Spleen (tissue), 7 donors: ENCODE data around the gene PUS10.

Experiments used
- POLR2AphosphoS5 ChIP-seq, 3 donors: sonication (generic); formaldehyde crosslinking; IDR thresholded peaks; one replicate each; pipeline ENCODE4 v1.5.1; 2017; ENCODE audit warnings: antibody characterized with exemption in 3 of 3
- TF ChIP-seq, protein P1 (sequence below), 11 experiments: fragments of 200-600 bp in 7 of 11; fragments of 450-650 bp in 4 of 11; sonication (generic) in 4 of 11; IDR thresholded peaks in 8 of 11; conservative IDR thresholded peaks in 3 of 11; 1 replicate in 7 of 11; 2 replicates in 4 of 11; pipeline versions ENCODE4 v1.4.0 to v1.8.0; 2016 to 2021; ENCODE audit warnings: antibody characterized with exemption in 11 of 11, inconsistent platforms in 4 of 11, mild to moderate bottlenecking in 1 of 11
- donor health status: DM: no; HTN: no; CAD: no; lungs with moderate emphysema.
- donor health status: DM: no; HTN: no; CAD: no.
- donor health status: DM: no; HTN: no; CAD: no.

DNA sequence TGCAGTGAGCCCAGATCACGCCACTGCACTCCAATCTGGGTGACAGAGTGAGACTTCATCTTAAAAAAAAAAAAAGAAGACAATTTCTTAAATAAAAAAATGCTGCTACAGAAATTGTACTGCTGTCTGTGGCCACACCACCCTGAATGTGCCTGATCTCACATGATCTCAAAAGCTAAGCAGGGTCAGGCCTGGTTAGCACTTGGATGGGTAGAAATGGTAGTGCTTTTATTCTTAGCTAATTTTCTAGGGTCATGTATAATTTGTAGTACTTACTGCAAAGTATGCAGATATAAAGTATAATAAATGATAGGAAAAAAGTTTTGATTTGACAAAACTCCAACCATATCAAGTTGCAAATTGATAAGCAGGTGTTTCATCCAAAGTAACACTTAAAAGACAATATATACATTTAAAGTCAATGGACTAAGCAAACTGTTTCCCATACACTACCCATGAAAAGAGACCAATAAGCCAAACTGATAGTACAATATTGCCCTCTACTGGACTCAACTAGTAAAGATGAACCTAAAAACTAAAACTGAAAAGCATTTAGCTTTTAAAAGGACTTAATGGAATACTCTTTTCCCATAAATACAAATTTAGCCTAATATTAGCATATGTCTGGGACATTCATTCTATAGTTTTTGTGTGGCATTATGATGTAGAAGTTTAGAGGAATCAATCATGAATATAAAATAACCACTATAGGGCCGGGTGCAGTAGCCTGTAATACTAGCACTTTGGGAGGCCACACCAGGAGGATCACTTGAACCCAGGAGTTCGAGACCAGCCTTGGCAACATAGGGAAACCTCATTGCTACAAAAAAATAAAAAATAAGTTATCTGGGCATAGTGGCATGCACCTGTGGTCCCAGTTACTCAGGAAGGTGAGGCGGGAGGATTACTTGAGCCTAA is 19.2 kb downstream of the PUS10 start:
- TF ChIP-seq, protein P1, sequence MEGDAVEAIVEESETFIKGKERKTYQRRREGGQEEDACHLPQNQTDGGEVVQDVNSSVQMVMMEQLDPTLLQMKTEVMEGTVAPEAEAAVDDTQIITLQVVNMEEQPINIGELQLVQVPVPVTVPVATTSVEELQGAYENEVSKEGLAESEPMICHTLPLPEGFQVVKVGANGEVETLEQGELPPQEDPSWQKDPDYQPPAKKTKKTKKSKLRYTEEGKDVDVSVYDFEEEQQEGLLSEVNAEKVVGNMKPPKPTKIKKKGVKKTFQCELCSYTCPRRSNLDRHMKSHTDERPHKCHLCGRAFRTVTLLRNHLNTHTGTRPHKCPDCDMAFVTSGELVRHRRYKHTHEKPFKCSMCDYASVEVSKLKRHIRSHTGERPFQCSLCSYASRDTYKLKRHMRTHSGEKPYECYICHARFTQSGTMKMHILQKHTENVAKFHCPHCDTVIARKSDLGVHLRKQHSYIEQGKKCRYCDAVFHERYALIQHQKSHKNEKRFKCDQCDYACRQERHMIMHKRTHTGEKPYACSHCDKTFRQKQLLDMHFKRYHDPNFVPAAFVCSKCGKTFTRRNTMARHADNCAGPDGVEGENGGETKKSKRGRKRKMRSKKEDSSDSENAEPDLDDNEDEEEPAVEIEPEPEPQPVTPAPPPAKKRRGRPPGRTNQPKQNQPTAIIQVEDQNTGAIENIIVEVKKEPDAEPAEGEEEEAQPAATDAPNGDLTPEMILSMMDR (IDR thresholded peaks at IDR 0.05 in 8 of 11, conservative IDR thresholded peaks at IDR 0.05 in 3 of 11) = peak; percentile 37 to 76 (median 65)
- no peak for TF ChIP-seq POLR2AphosphoS5 (IDR thresholded peaks at IDR 0.05)
